Measurements from ENCODE around the gene TMEM240. TPM values are rescaled to one million over a fixed set of nuclear protein-coding genes. Genes with fewer than 3 reads are reported as not detected.
A peak's percentile ranks its signal among the peaks of the same experiment; 100 is the strongest.
"Not testable (repeated sequence)": the region's sequence is repeated elsewhere in the genome, so short reads cannot be mapped to it uniquely, and the experiment has no call there.

The TMEM240 gene
- total RNA-seq, 1 donor from 2014 or later = 7.5 TPM

- intact Hi-C loops (cut with DNase I) = no loop called here
- ATAC-seq (ENCODE audit: poor library complexity) (peak; percentile 98), DNase-seq (peak; percentile 100)
Measured at GRCh38 chr1:1511533-1512285, 28.7 kb downstream of the TMEM240 start, which contains the start of gene ATAD3A. Gene ATAD3A (plus strand): TSS chr1:1512162. CDS start chr1:1512269, 107 bp downstream.

- DNase-seq (no peak), ATAC-seq (ENCODE audit: poor library complexity) (no peak)
- intact Hi-C loops (cut with DNase I) = no loop called here
Measured at GRCh38 chr1:1510912-1511532, 29.4 kb downstream of the TMEM240 start.

GRCh38 chr1:1509465-1509850, 31.0 kb downstream of the TMEM240 start:
- intact Hi-C loops (cut with DNase I) = loop anchor here (10.0 kb wide), 1 partner anchor 135 kb away; the partner anchor contains the start of gene AURKAIP1
- DNase-seq; ATAC-seq (ENCODE audit: poor library complexity): not testable (repeated sequence)

GRCh38 chr1:1508775-1509464, 31.5 kb downstream of the TMEM240 start:
- intact Hi-C loops (cut with DNase I) = loop anchor here (10.0 kb wide), 1 partner anchor 134 kb away; the partner anchor contains the start of gene AURKAIP1
- not testable (repeated sequence) for DNase-seq
- ATAC-seq (ENCODE audit: poor library complexity) = peak; percentile 42

GRCh38 chr1:1507305-1507704, 33.1 kb downstream of the TMEM240 start:
- ATAC-seq (ENCODE audit: poor library complexity) (no peak), DNase-seq (no peak)
- intact Hi-C loops (cut with DNase I) = loop anchor here (10.0 kb wide), 1 partner anchor 133 kb away; the partner anchor contains the start of gene AURKAIP1

- intact Hi-C loops (cut with DNase I) = loop anchor here (10.0 kb wide), 1 partner anchor 131 kb away; the partner anchor contains the start of gene AURKAIP1
- not testable (repeated sequence) for DNase-seq; ATAC-seq (ENCODE audit: poor library complexity)
Measured at GRCh38 chr1:1505801-1506200, 34.6 kb downstream of the TMEM240 start.

GRCh38 chr1:1505366-1505798, 35.0 kb downstream of the TMEM240 start:
- intact Hi-C loops (cut with DNase I) = loop anchor here (10.0 kb wide), 1 partner anchor 131 kb away; the partner anchor contains the start of gene AURKAIP1
- ATAC-seq (ENCODE audit: poor library complexity) = peak; percentile 74
- DNase-seq = peak; percentile 73

- ATAC-seq (ENCODE audit: poor library complexity) (peak; percentile 33), DNase-seq (peak; percentile 82)
- intact Hi-C loops (cut with DNase I) = loop anchor here (10.0 kb wide), 1 partner anchor 130 kb away; the partner anchor contains the start of gene AURKAIP1
Measured at GRCh38 chr1:1504777-1505365, 35.6 kb downstream of the TMEM240 start.

GRCh38 chr1:1495461-1495975, 44.9 kb downstream of the TMEM240 start:
- DNase-seq; intact Hi-C loops (cut with DNase I): not testable (repeated sequence)
- ATAC-seq (ENCODE audit: poor library complexity) = peak; percentile 29

GRCh38 chr1:1494311-1494710, 46.1 kb downstream of the TMEM240 start:
- DNase-seq; ATAC-seq (ENCODE audit: poor library complexity); intact Hi-C loops (cut with DNase I): not testable (repeated sequence)

- no peak for DNase-seq
- intact Hi-C loops (cut with DNase I) = no loop called here
- ATAC-seq (ENCODE audit: poor library complexity) = no peak
Measured at GRCh38 chr1:1491601-1492000, 48.8 kb downstream of the TMEM240 start.

GRCh38 chr1:1490633-1491230, 49.7 kb downstream of the TMEM240 start:
- DNase-seq = no peak
- ATAC-seq (ENCODE audit: poor library complexity) = no peak
- intact Hi-C loops (cut with DNase I) = no loop called here

- ATAC-seq (ENCODE audit: poor library complexity) (no peak), DNase-seq (no peak)
- intact Hi-C loops (cut with DNase I) = no loop called here
Measured at GRCh38 chr1:1489861-1490260, 50.6 kb downstream of the TMEM240 start.

- ATAC-seq (ENCODE audit: poor library complexity) = no peak
- DNase-seq = no peak
- intact Hi-C loops (cut with DNase I) = no loop called here
Measured at GRCh38 chr1:1489231-1489630, 51.2 kb downstream of the TMEM240 start.

GRCh38 chr1:1487701-1488100, 52.7 kb downstream of the TMEM240 start:
- DNase-seq = no peak
- intact Hi-C loops (cut with DNase I) = no loop called here

GRCh38 chr1:1485755-1486317, 54.6 kb downstream of the TMEM240 start:
- intact Hi-C loops (cut with DNase I); DNase-seq; ATAC-seq (ENCODE audit: poor library complexity): not testable (repeated sequence)

More at GRCh38 chr1:1487701-1488100, 52.7 kb downstream of the TMEM240 start:
- ATAC-seq (ENCODE audit: poor library complexity) = no peak

- ATAC-seq (ENCODE audit: poor library complexity); DNase-seq: not testable (repeated sequence)
Measured at GRCh38 chr1:1484976-1485750, 55.3 kb downstream of the TMEM240 start.

More at GRCh38 chr1:1484976-1485750, 55.3 kb downstream of the TMEM240 start:
- intact Hi-C loops (cut with DNase I) = not testable (repeated sequence)

Data from Right ventricle myocardium superior (tissue), 1 donor.